Hepatocyte (in vitro differentiated cells): ENCODE data around the gene CLASRP. TPM values are rescaled to one million over a fixed set of nuclear protein-coding genes. Genes with fewer than 3 reads are reported as not detected.

Experiments
- DNase-seq: peaks from one replicate; pipeline ENCODE4 v3.0.0-alpha.2; 2016; ENCODE audit warnings: low spot score
- H2AFZ ChIP-seq: fragments of 200-600 bp; sonication (generic); 2 replicates; pipeline ENCODE4 v1.6.0; 2016; ENCODE audit warnings: antibody characterized with exemption, mild to moderate bottlenecking
- H3K27ac ChIP-seq: fragments of 200-600 bp; sonication (generic); 2 replicates; pipeline ENCODE4 v1.5.1; 2016; ENCODE audit warnings: mild to moderate bottlenecking
- H3K27me3 ChIP-seq: fragments of 200-600 bp; sonication (generic); 2 replicates; pipeline ENCODE4 v1.6.1; 2016
- H3K36me3 ChIP-seq: fragments of 200-600 bp; sonication (generic); replicated peaks from 2 replicates; pipeline ENCODE4 v1.5.1; 2016; ENCODE audit warnings: low read depth; ENCODE audit not compliant: insufficient read depth
- H3K4me1 ChIP-seq: fragments of 200-600 bp; sonication (generic); 2 replicates; pipeline ENCODE4 v1.5.1; 2016; ENCODE audit warnings: mild to moderate bottlenecking, moderate library complexity; ENCODE audit not compliant: insufficient read depth
- H3K4me2 ChIP-seq: fragments of 200-600 bp; sonication (generic); 2 replicates; pipeline ENCODE4 v1.6.0; 2016
- H3K4me3 ChIP-seq: fragments of 200-600 bp; sonication (generic); 2 replicates; pipeline ENCODE4 v1.5.1; 2016; ENCODE audit warnings: mild to moderate bottlenecking
- H3K79me2 ChIP-seq: fragments of 200-600 bp; sonication (generic); 2 replicates; pipeline ENCODE4 v1.6.0; 2017; ENCODE audit warnings: mild to moderate bottlenecking
- H3K9me2 ChIP-seq: fragments of 200-600 bp; sonication (generic); replicated peaks from 2 replicates; pipeline ENCODE4 v1.6.0; 2017; ENCODE audit warnings: mild to moderate bottlenecking; ENCODE audit not compliant: insufficient read depth
- H3K9me3 ChIP-seq: fragments of 200-600 bp; sonication (generic); 2 replicates; pipeline ENCODE4 v1.5.1; 2016; ENCODE audit warnings: low read depth, mild to moderate bottlenecking
- H4K20me1 ChIP-seq: fragments of 200-600 bp; sonication (generic); 2 replicates; pipeline ENCODE4 v1.6.0; 2016; ENCODE audit warnings: mild to moderate bottlenecking; ENCODE audit not compliant: insufficient read depth, poor library complexity, severe bottlenecking
- CTCF ChIP-seq: fragments of 200-600 bp; sonication (generic); IDR thresholded peaks from 2 replicates; pipeline ENCODE4 v1.5.1; 2016; ENCODE audit warnings: antibody characterized with exemption, mild to moderate bottlenecking; ENCODE audit not compliant: poor library complexity
- EZH2 ChIP-seq: fragments of 200-600 bp; sonication (generic); IDR thresholded peaks from 2 replicates; pipeline ENCODE4 v1.6.1; 2016; ENCODE audit warnings: antibody characterized with exemption, mild to moderate bottlenecking, borderline replicate concordance
- EZH2phosphoT487 ChIP-seq: fragments of 200-600 bp; sonication (generic); IDR thresholded peaks from one replicate; pipeline ENCODE4 v1.6.1; 2018; ENCODE audit warnings: antibody characterized with exemption, mild to moderate bottlenecking, low read depth, moderate library complexity; ENCODE audit not compliant: unreplicated experiment, severe bottlenecking
- WGBS: methylation state at CpG from one replicate; pipeline ENCODE4 v1.1.6; 2016; ENCODE audit warnings: low lambda C conversion rate; ENCODE audit errors: missing lambda C conversion rate; 5-methylcytosine and 5-hydroxymethylcytosine counted together
- polyA plus RNA-seq: library from polyadenylated mRNA; unstranded; fragments of >200 nt; fragmentation: Nextera tagmentation; extraction: Ambion mirVana; gene quantifications from 2 replicates; pipeline ENCODE4 v1.2.1, GENCODE V29; 2016
- total RNA-seq: library from RNA; depleted of rRNA; stranded (reverse); fragments of >200 nt; gene quantifications from 2 replicates; pipeline ENCODE4 v1.2.3, GENCODE V29; 2014

CLASRP gene
- total and polyA plus RNA-seq, 2 experiments from 2014 or later: 45.8 to 56.2 TPM

- Histone ChIP-seq H3K9me3 (no peaks in the 10 kb centered on the region), H3K4me2 (no peak overlapping the region), H3K36me3 (no peaks in the 10 kb centered on the region), H3K9me2 (no peaks in the 10 kb centered on the region), H3K4me3 (no peak overlapping the region), H3K79me2 (no peaks in the 10 kb centered on the region), H3K27me3 (no peaks in the 10 kb centered on the region), H3K27ac (no peak overlapping the region), H4K20me1 (no peaks in the 10 kb centered on the region), H2AFZ (no peak overlapping the region), H3K4me1 (no peaks in the 10 kb centered on the region)
- 100% methylated on average over 4 of the region's 4 CpGs for WGBS
- no peak for DNase-seq
- TF ChIP-seq EZH2 (no peak), EZH2phosphoT487 (no peak), CTCF (no peak)
Observed at GRCh38 chr19:45061965-45062364, 23.1 kb downstream of the CLASRP start.

- 99% methylated on average over 41 of the region's 85 CpGs for WGBS
- Histone ChIP-seq H3K27me3 (no peaks in the 10 kb centered on the region), H3K79me2 (no peaks in the 10 kb centered on the region), H4K20me1 (no peaks in the 10 kb centered on the region), H3K9me2 (no peaks in the 10 kb centered on the region), H3K9me3 (no peaks in the 10 kb centered on the region), H3K36me3 (no peaks in the 10 kb centered on the region), H3K4me2 (no peak overlapping the region), H3K4me1 (no peaks in the 10 kb centered on the region), H2AFZ (no peak overlapping the region), H3K4me3 (no peak overlapping the region), H3K27ac (no peak overlapping the region)
- no peak for DNase-seq
- TF ChIP-seq CTCF: no peak
- no peak for TF ChIP-seq EZH2
- TF ChIP-seq EZH2phosphoT487: no peak
Observed at GRCh38 chr19:45063851-45064801, 25.3 kb downstream of the CLASRP start.

GRCh38 chr19:45066921-45067661 lies 28.2 kb downstream of the CLASRP start:
- no peaks in the 10 kb centered on the region for H3K9me2 ChIP-seq
- H3K9me3 ChIP-seq: no peaks in the 10 kb centered on the region
- no peaks in the 10 kb centered on the region for H4K20me1 ChIP-seq
- H3K4me2 ChIP-seq: no peak overlapping the region
- H2AFZ ChIP-seq: no peak overlapping the region
- no peak for DNase-seq
- H3K27me3 ChIP-seq: no peaks in the 10 kb centered on the region
- no peaks in the 10 kb centered on the region for H3K4me1 ChIP-seq
- H3K79me2 ChIP-seq: no peaks in the 10 kb centered on the region
- TF ChIP-seq CTCF: no peak
- TF ChIP-seq EZH2phosphoT487: no peak
- TF ChIP-seq EZH2: no peak
- no peaks in the 10 kb centered on the region for H3K36me3 ChIP-seq
- no peak overlapping the region for H3K4me3 ChIP-seq
- H3K27ac ChIP-seq: no peak overlapping the region
- WGBS: 95% methylated on average over 35 of the region's 38 CpGs
